Panc1 (cell line): ENCODE data around the gene DNAL4.

Source experiments
- CTCF ChIP-seq: fragments of 450-650 bp; IDR thresholded peaks from 2 replicates; pipeline ENCODE4 v1.5.1; 2017; ENCODE audit warnings: mild to moderate bottlenecking
- POLR2AphosphoS5 ChIP-seq: IDR thresholded peaks from 2 replicates; pipeline ENCODE4 v1.6.1; 2012; ENCODE audit warnings: mild to moderate bottlenecking, low read depth, low read length, moderate library complexity

- TF ChIP-seq POLR2AphosphoS5: no peak
- TF ChIP-seq CTCF: no peak
These were observed 25.9 kb downstream of the DNAL4 start for GRCh38 chr22:38768036-38768435.
